SH-SY5Y (cell line): ENCODE data around the gene CPT1C.

ENCODE experiments used
- GATA2 ChIP-seq: IDR thresholded peaks from 2 replicates; pipeline ENCODE4 v1.6.1; 2011; ENCODE audit warnings: mild to moderate bottlenecking, low read depth, low read length
- GATA3 ChIP-seq: IDR thresholded peaks from 2 replicates; pipeline ENCODE4 v1.6.1; 2011; ENCODE audit warnings: low read depth, mild to moderate bottlenecking, low read length, moderate library complexity

CPT1C gene

GRCh38 chr19:49761625-49762311, 70.9 kb downstream of the CPT1C start:
- no peak for TF ChIP-seq GATA2
- no peak for TF ChIP-seq GATA3

GRCh38 chr19:49763230-49763629, 72.3 kb downstream of the CPT1C start, which contains the start of gene TSKS:
TSS of gene TSKS (minus strand) at chr19:49763306. CDS start at chr19:49763247, 59 bp downstream.
- TF ChIP-seq GATA2, result no peak
- TF ChIP-seq GATA3, result no peak
